ENCODE results near the gene NOVA2.

GRCh38 chr19:45934551-45935230 lies 39.0 kb downstream of the NOVA2 start:
- TF ChIP-seq POLR2A (IDR thresholded peaks at IDR 0.05) (no peak), CTCF (IDR thresholded peaks at IDR 0.05) (no peak), POLR2AphosphoS5 (IDR thresholded peaks at IDR 0.05) (no peak)
